Left lung (tissue), 10 donors: ENCODE measurements around the gene XPO4. TPM values are rescaled to one million over a fixed set of nuclear protein-coding genes. Genes with fewer than 3 reads are reported as not detected.
"Not testable (repeated sequence)": the region's sequence is repeated elsewhere in the genome, so short reads cannot be mapped to it uniquely, and the experiment has no call there.

Source experiments
- ATAC-seq: fragments of 200-7000 bp; cut with Tn5 transposase; one replicate; pipeline ENCODE4 v1.9.1; 2020; ENCODE audit warnings: moderate library complexity
- DNase-seq, 4 donors: peaks; one replicate each; pipeline ENCODE4 v3.0.0-alpha.2; 2013 to 2020
- H3K27ac ChIP-seq, 2 donors: fragments of 200-600 bp; sonication (generic) in 1 of 2; one replicate each; pipeline versions ENCODE4 v1.5.0 to v1.8.0; 2020 to 2021
- H3K27me3 ChIP-seq, 2 donors: fragments of 200-600 bp; sonication (generic) in 1 of 2; one replicate each; pipeline versions ENCODE4 v1.5.0 to v1.8.0; 2020 to 2021
- H3K36me3 ChIP-seq, 2 donors: fragments of 200-600 bp; sonication (generic) in 1 of 2; one replicate each; pipeline versions ENCODE4 v1.5.0 to v1.8.0; 2020 to 2021
- H3K4me1 ChIP-seq, 2 donors: fragments of 200-600 bp; one replicate each; pipeline ENCODE4 v1.8.0; 2021
- H3K4me3 ChIP-seq, 2 donors: fragments of 200-600 bp; sonication (generic) in 1 of 2; one replicate each; pipeline versions ENCODE4 v1.5.0 to v1.8.0; 2020 to 2021; ENCODE audit warnings: mild to moderate bottlenecking in 1 of 2
- H3K9me3 ChIP-seq, 2 donors: fragments of 200-600 bp; sonication (generic) in 1 of 2; one replicate each; pipeline versions ENCODE4 v1.5.0 to v1.8.0; 2020 to 2021
- intact Hi-C, 2 donors: fragments of 100-400 bp; cut with DNase I; formaldehyde crosslinking; loops; one replicate each; pipeline versions ENCODE4 v1.11.2 to v1.14.2; 2022
- polyA plus RNA-seq, 6 donors: library from polyadenylated mRNA; unstranded; fragments of 120-200 nt; gene quantifications; one replicate each; pipeline ENCODE4 v1.2.1, GENCODE V29; 2013; ENCODE audit not compliant: insufficient read length in 6 of 6
- total RNA-seq, 2 donors: library from RNA; stranded (reverse); fragmentation: NEBNext Ultra II Directional; extraction: Animal tissue kit (Norgen Biotek cat#: 25700); gene quantifications; one replicate each; pipeline ENCODE4 v1.2.1, GENCODE V29; 2021
- TF ChIP-seq, protein P1 (sequence below), 2 donors: fragments of 200-600 bp; sonication (generic) in 1 of 2; IDR thresholded peaks; one replicate each; pipeline versions ENCODE4 v1.5.0 to v1.8.0; 2021; ENCODE audit warnings: antibody characterized with exemption in 2 of 2
- donor health status: DM: no; HTN: yes; CAD: no.
- donor health status: DM: no; HTN: no; CAD: no.

The XPO4 gene
- total and polyA plus RNA-seq, 8 donors = 18.3 to 24.8 (median 19.4) TPM

DNA sequence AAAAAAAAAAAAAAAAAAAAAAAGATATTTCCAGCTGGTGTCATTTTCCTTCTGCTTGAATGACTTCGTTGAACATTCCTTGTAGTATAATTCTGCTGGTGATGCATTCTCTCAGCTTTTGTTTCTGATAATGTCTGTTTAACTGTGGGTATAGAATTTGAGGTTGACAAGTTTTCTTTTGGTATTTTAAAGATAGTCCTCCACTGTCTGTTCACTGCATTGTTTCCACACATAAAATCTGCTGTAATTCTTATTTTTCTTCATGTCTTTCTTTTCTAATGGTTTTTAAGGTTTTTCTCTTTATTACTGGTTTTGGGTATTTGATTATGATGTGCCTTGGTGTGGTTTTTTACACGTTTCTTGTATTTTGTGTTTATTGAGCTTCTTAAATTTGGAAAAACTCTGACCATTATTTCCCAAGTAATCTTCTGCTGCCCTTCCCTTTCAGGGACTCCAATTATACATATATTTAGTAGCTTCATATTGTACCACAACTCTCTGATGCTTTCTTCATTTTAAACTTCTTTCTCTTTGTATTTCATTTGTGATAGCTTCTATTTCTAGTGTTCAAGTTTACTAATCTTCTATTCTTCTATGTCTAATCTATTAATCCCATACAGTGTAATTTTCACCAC, 135.1 kb downstream of the XPO4 start:
- DNase-seq = no peak
- peaks cover 0 to 9% of the 10 kb centered on the region in 2 donors for H3K36me3 ChIP-seq
- TF ChIP-seq, protein P1, sequence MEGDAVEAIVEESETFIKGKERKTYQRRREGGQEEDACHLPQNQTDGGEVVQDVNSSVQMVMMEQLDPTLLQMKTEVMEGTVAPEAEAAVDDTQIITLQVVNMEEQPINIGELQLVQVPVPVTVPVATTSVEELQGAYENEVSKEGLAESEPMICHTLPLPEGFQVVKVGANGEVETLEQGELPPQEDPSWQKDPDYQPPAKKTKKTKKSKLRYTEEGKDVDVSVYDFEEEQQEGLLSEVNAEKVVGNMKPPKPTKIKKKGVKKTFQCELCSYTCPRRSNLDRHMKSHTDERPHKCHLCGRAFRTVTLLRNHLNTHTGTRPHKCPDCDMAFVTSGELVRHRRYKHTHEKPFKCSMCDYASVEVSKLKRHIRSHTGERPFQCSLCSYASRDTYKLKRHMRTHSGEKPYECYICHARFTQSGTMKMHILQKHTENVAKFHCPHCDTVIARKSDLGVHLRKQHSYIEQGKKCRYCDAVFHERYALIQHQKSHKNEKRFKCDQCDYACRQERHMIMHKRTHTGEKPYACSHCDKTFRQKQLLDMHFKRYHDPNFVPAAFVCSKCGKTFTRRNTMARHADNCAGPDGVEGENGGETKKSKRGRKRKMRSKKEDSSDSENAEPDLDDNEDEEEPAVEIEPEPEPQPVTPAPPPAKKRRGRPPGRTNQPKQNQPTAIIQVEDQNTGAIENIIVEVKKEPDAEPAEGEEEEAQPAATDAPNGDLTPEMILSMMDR (IDR thresholded peaks at IDR 0.05) = no peak
- peaks cover under 1 to 3% of the 10 kb centered on the region in 2 donors for H3K4me1 ChIP-seq
- no peak overlapping the region for H3K4me3 ChIP-seq
- intact Hi-C loops = no loop called here
- peaks cover 0 to 18% of the 10 kb centered on the region in 2 donors for H3K9me3 ChIP-seq
- H3K27ac ChIP-seq = no peak overlapping the region
- no peaks in the 10 kb centered on the region for H3K27me3 ChIP-seq
- ATAC-seq = no peak

DNA sequence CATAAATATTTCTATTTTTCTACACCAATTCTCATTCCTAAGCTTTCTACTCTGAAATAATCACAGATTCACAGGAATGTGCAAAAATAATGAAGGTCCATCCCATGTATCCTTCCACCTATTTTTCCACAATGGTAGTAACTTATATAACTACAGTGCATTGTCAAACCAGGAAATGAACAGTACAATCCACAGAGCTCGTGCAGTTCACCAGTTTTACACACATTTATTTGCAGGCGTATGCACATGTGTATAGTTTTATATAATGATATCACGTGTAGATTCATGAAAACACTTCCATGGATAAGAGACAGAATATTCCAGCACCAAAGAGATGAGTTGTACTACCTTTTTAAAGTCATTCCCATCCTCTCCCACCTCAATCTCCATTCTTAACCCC, 141.7 kb downstream of the XPO4 start:
- Histone ChIP-seq H3K27ac (no peak overlapping the region), H3K27me3 (no peaks in the 10 kb centered on the region), H3K9me3 (peaks cover 0 to 13% of the 10 kb centered on the region in 2 donors), H3K4me3 (no peak overlapping the region), H3K36me3 (no peaks in the 10 kb centered on the region), H3K4me1 (no peaks in the 10 kb centered on the region)
- ATAC-seq (no peak), DNase-seq (no peak)
- TF ChIP-seq, protein P1 (IDR thresholded peaks at IDR 0.05) = no peak
- intact Hi-C loops = no loop called here

DNA sequence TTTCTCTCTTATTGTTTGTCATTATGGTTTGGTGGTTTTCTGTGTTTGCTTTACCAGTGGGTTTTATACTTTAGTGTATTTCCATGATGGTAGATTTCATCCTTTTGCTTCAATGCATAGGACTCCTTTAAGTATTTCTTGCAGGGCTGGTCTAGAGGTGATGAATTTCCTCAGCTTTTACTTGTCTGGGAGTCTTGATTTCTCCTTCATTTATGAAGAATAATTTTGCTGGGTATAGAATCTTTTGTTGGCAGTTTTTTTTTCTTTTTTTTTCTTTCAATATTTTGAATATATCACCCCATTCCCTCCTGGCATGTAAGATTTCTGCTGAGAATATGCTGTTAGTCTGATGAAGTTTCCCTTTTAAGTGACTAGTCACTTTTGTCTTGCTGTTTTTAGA, 148.5 kb downstream of the XPO4 start:
- H3K4me3 ChIP-seq = no peak overlapping the region
- no peaks in the 10 kb centered on the region for H3K27me3 ChIP-seq
- DNase-seq (no peak), ATAC-seq (no peak)
- TF ChIP-seq, protein P1 (IDR thresholded peaks at IDR 0.05) = no peak
- no peaks in the 10 kb centered on the region for H3K4me1 ChIP-seq
- intact Hi-C loops = no loop called here
- H3K9me3 ChIP-seq = peaks cover 0 to 47% of the 10 kb centered on the region in 2 donors
- no peak overlapping the region for H3K27ac ChIP-seq
- peaks cover 0 to 7% of the 10 kb centered on the region in 2 donors for H3K36me3 ChIP-seq

DNA sequence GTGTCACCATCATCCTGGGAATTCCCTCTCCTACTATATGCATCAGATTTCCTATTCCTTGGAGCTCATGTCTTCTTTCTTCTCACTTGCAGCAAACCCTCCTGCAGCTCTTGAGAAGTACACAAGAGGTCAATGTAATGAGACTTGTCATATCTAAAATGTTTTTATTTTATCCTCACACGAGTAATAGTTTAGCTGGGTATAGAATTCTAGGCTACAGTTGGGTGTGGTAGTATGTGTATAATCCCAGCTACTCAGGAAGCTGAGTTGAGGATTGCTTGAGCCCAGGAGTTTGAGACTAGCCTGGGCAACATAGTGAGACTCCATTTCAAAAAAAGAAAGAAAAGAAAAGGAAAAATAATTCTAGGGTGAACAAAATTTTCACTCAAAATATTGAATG, 153.2 kb downstream of the XPO4 start:
- H3K4me1 ChIP-seq = no peaks in the 10 kb centered on the region
- intact Hi-C loops = no loop called here
- TF ChIP-seq, protein P1 (IDR thresholded peaks at IDR 0.05) = no peak
- H3K4me3 ChIP-seq = no peak overlapping the region
- DNase-seq = no peak
- ATAC-seq = no peak
- no peaks in the 10 kb centered on the region for H3K27me3 ChIP-seq
- H3K36me3 ChIP-seq = peaks cover 0 to 7% of the 10 kb centered on the region in 2 donors
- H3K27ac ChIP-seq = no peak overlapping the region
- H3K9me3 ChIP-seq = peaks cover 0 to 46% of the 10 kb centered on the region in 2 donors

DNA sequence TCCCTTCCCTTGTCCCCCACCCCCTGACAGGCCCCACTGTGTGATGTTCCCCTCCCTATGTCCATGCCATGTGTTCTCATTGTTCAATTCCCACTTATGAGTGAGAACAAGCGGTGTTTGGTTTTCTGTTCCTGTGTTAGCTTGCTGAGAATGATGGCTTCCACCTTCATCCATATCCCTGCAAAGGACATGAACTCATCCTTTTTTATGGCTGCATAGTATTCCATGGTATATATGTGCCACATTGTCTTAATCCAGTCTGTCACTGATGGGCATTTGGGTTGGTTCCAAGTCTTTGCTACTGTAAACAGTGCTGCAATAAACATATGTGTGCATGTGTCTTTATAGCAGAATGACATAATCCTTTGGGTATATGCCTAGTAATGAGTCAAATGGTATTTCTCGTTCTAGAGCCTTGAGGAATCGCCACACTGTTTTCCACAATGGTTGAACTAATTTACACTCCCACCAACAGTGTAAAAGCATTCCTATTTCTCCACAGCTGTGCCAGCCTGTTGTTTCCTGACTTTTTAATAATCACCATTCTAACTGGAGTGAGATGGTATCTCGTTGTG, 158.6 kb downstream of the XPO4 start:
- H3K4me3 ChIP-seq, ATAC-seq, H3K4me1 ChIP-seq, H3K27ac ChIP-seq, DNase-seq, intact Hi-C loops, H3K27me3 ChIP-seq: not testable (repeated sequence)
- H3K9me3 ChIP-seq = peaks cover 0 to 17% of the 10 kb centered on the region in 2 donors
- peaks cover 0 to 13% of the 10 kb centered on the region in 2 donors for H3K36me3 ChIP-seq
